Mononuclear cell (primary cell): Measurements from ENCODE around the gene STK38L. TPM values are rescaled to one million over a fixed set of nuclear protein-coding genes. Genes with fewer than 3 reads are reported as not detected.

Experiments
- H3K27me3 ChIP-seq: 2 replicates; pipeline ENCODE4 v1.6.0; 2011; ENCODE audit warnings: low read length, control low read depth; ENCODE audit not compliant: insufficient read depth
- H3K4me1 ChIP-seq: 2 replicates; pipeline ENCODE4 v1.5.1; 2011; ENCODE audit warnings: mild to moderate bottlenecking, low read length, control low read depth; ENCODE audit not compliant: insufficient read depth
- H3K4me3 ChIP-seq: 2 replicates; pipeline ENCODE4 v1.5.1; 2011; ENCODE audit warnings: mild to moderate bottlenecking, low read length, moderate library complexity
- H3K9me3 ChIP-seq: 2 replicates; pipeline ENCODE4 v1.5.1; 2011; ENCODE audit warnings: low read depth, mild to moderate bottlenecking, control low read depth, low read length
- total RNA-seq: library from RNA; depleted of rRNA; stranded (reverse); fragments of >200 nt; gene quantifications from one replicate; pipeline ENCODE4 v1.2.3, GENCODE V29; 2012

STK38L gene
- 23.9 TPM for total RNA-seq

DNA sequence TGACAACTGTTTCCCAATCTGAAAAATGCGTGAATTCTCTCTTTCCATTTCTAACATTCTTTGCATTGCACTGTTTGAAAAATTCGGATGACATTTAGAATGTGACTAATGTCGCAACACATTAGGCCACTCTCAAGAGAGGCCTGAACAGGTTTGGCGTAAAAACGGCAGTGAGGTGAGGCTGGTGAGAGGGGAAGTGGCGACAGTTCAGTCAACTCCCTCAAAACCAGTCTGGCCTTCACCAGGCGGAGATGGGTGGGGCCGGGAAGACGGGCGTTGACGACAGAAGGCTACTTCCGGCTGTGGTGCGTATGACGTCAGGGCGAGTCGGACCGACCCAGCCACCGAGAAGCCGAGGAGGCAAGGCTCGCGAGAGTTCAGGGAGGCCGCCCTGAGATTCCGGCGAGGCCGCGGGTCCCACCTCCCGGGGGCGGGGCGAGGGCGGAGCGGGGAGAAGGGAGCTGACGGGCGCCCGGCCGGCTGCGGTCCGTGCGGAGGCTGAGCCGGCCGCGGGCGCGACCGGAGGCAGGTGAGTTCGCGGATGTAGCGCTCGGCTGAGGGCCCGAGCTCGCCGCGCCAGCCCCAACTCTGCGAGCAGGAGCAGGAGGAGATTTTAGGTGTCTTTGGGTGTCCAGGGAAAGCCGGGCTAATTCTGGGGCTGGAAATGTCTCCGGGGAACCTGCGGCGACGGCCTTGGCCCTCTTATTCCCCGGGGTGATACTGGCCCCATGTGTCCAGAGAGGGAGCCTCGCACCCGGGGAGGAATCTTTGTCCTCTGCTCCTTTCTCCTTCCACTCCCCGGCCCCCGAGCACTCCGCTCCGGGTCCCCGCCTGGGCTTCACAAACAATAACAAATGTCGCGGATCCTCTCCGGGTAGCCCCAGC, at the start of gene STK38L:
Gene STK38L (plus strand): TSS at position 483 of the 885 bp plus-strand sequence. CDS start 53,435 bp downstream, outside the sequence.
- Histone ChIP-seq H3K27me3 (no peaks in the 10 kb centered on the region), H3K4me3 (peak within 1 kb of the TSS; percentile 93), H3K9me3 (no peaks in the 10 kb centered on the region), H3K4me1 (peaks cover 40% of the 10 kb centered on the region)

DNA sequence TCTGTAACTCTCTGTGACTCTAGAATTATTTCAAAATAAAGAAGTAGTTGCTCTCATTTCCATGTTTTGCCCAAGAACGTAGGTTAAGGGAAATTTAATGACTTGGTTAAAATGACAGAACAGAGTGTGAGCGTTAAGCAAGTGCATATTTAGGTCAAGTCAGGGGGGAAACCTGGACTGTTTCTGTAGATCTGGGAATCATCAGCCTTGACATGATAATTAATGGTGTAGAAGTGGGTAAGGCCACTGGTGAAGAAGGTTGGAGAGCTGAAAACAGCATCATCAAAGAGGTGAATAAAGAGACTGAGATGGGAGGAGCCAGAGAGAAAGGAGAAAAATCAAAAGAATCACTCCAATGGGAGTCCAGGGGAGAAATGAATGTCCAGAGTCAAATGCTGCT, 49.4 kb upstream of the STK38L start:
- Histone ChIP-seq H3K4me3 (no peak overlapping the region), H3K9me3 (no peaks in the 10 kb centered on the region), H3K27me3 (no peaks in the 10 kb centered on the region), H3K4me1 (no peaks in the 10 kb centered on the region)

DNA sequence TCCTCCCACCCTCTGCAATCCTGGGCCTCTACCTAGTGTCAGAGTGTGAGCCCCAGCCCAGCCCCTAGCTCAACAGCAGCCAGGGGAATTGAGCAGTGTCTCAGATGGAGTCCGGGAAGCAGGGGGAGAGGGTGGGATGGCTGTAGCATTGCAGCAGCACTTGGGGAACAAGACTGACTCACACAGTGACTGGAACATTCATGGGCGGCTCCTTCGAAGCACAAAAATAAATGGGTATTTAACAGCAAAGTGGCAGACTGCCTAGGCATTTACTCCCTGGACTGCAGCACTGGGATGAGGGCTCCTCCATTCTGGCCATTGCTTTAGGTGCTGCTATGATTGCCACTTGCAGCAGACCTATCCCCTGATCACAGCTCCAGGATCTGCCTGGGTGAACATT, 46.0 kb upstream of the STK38L start:
- Histone ChIP-seq H3K9me3 (no peaks in the 10 kb centered on the region), H3K4me3 (no peak overlapping the region), H3K27me3 (no peaks in the 10 kb centered on the region), H3K4me1 (no peaks in the 10 kb centered on the region)

DNA sequence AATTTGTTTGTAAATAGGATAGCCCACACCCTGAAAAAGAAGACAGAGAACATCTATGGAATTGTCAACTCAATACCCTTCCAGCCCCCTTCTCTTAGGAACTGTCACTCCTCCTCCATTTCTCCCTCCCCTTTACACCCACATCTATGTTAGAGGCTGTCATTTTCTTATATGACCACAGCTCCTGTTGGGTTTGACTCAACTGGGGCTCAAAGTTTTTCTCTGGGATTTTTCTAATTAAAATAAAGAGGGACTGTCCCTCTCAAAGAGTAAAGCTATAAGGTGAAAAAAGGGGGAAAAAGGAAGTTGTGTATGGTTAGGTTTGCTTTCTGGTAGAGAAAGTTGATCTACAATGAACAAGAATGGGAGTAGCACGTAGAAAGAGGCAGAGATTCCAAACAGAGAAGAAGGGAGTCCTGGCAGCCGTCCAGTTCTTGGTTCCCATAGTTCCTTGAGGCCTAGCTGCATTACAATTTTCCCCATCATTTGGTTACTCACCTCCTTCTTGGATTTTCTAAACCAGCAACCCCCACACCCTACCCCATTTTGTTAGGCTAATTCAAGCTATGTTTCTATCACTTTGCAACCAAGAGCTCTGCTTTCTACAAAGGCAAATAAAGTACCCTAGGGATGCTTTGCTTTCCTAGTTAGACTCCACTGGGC, 44.3 kb upstream of the STK38L start:
- no peaks in the 10 kb centered on the region for H3K9me3 ChIP-seq
- H3K4me1 ChIP-seq, result no peaks in the 10 kb centered on the region
- no peaks in the 10 kb centered on the region for H3K27me3 ChIP-seq
- no peak overlapping the region for H3K4me3 ChIP-seq

DNA sequence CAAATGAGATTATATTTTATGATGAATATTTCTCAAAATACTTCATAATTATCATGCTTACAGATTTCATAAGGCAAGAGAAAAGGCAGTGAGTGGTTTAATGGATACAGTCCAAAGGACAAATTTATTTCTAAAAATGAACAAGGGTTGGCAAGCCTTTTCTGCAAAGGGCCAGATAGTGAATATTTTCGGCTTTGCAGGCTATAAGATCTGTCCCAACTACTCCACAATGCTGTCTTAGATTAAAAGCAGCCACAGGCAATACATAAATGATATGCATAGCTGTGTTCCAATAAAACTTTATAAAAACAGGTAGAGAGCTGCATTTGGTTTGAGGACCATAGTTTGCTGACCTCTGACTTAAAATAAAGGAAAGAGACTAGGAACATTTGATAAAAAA, 42.9 kb upstream of the STK38L start:
- no peak overlapping the region for H3K4me3 ChIP-seq
- H3K9me3 ChIP-seq, result no peaks in the 10 kb centered on the region
- no peaks in the 10 kb centered on the region for H3K27me3 ChIP-seq
- H3K4me1 ChIP-seq, result no peaks in the 10 kb centered on the region

DNA sequence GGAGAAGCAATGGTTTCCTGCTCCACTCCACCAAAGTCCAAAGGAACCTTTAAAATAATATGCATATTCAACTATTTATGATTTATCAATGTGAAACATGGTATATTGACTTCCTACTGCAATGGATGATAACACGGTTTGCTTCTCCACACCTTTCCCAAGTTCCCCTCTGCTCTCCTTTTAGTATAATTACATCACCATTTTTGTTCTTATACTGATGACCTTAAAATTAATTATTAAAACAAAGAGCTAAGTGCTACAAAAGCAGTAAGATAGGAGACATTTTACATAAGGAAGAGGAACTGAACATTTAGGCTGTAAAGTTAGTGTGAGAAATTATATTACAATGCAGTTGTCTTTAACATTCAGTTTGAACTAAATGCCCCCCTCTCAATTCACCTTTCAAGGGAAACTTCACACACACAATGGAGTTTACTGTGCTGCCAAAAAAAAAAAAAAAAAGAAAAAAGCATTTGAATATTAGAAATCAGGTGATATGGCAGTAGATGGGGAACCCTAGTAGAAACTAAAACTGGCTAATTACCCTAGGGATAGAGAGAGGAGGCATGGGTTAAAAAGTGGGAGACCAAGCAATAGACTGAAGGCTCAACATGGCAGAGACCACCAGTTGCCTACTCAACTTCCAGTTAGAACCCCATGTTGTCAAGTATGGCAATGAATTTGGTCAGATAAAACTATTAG, 37.1 kb upstream of the STK38L start:
- no peaks in the 10 kb centered on the region for H3K27me3 ChIP-seq
- no peak overlapping the region for H3K4me3 ChIP-seq
- no peaks in the 10 kb centered on the region for H3K9me3 ChIP-seq
- H3K4me1 ChIP-seq, result no peaks in the 10 kb centered on the region

DNA sequence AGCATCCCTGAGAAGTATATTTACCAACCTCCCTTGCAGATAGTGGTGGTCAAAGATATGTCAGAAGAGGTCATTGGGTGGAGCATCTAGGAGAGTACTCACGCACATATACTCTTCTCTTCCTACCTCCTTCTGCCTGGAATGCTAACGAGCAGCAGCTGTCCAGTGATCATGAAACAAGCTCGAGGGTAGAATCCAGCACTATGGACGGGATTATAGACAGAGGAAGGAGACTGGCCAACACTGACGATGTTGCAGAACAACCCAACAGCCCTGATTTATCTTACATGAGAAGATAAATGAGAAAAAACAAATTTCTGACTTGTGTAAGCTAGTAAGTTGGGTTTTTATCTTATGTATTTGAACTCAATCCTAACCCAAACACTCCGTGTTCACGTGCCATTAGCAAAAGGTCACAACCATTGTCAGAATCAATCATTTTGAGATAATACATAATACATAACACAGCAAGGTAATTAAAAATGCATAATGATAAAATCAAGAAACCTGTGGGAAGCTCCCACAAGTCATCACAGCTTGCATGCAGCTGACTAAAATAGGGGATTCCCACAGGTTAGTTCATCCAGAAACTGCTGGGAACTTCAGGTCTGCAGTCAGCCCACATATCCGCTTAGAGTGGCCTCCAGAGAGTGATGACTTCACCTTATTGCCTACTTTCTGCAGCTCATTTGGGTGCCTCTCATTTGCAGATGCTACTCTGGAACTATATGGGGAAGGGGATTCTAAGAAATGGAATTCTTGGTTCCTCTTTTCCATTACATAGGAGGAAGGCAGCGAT, 36.3 kb upstream of the STK38L start:
- Histone ChIP-seq H3K4me3 (no peak overlapping the region), H3K4me1 (no peaks in the 10 kb centered on the region), H3K9me3 (no peaks in the 10 kb centered on the region), H3K27me3 (no peaks in the 10 kb centered on the region)

DNA sequence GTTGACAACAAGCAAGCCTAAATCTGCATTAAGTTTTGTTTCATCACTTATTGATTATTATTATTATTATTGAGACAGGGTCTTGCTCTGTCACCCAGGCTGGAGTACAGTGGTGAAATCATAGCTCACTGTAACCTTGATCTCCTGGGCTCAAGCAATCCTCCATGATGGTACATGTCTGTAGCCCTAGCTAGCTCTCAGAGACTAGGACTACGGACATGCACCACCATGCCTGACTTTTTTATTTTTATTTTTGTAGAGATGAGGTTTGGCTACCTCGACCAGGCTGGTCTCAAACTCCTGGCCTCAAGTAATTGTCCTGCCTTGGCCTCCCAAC, 35.7 kb upstream of the STK38L start:
- Histone ChIP-seq H3K27me3 (no peaks in the 10 kb centered on the region), H3K4me3 (no peak overlapping the region), H3K4me1 (no peaks in the 10 kb centered on the region), H3K9me3 (no peaks in the 10 kb centered on the region)

DNA sequence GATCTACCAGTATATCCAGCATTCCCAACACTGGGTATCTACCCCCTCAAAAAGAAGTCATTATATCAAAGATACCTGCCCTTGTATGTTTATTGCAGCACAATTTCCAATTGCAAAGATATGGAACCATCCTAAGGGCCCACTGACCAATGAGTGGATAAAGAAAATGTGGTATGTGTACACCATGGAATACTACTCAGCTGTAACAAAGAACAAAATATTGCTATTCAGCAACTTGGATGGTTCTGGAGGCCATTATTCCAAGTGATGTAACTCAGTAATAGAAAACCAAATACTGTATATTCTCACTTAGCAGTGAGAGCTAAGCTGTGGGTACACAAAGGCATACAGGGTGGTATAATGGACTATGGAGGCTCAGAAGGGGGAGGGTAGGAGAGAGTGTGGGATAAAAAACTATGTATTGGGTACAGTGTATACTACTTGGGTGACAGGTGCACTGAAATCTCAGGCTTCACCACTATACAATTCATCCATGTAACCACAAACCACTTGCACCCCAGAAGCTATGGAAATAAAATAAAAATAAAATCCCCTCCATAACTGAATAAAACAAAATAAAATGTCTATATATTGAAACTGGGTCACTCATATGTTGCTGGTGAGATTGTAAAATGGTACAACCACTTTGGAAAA, 34.7 kb upstream of the STK38L start:
- Histone ChIP-seq H3K9me3 (no peaks in the 10 kb centered on the region), H3K4me3 (no peak overlapping the region), H3K27me3 (no peaks in the 10 kb centered on the region), H3K4me1 (no peaks in the 10 kb centered on the region)

DNA sequence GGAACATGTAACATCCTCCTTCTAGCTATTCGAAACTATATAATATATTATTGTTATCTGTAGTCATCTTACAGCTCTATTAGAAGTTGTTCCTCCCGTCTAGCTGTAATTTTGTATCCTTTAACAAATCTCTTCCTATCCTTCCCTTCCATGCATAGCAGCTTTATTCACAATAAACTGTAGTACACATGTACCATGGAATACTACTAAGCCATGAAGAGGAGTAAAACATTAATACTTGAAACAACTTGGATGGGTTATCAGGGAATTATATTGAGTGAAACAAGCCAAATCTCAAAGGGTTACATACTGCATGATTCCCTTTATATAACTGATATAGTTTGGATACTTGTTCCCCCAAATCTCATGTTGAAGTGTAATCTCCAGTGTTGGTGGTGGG, 33.9 kb upstream of the STK38L start:
- Histone ChIP-seq H3K4me3 (no peak overlapping the region), H3K4me1 (no peaks in the 10 kb centered on the region), H3K27me3 (no peaks in the 10 kb centered on the region), H3K9me3 (no peaks in the 10 kb centered on the region)

DNA sequence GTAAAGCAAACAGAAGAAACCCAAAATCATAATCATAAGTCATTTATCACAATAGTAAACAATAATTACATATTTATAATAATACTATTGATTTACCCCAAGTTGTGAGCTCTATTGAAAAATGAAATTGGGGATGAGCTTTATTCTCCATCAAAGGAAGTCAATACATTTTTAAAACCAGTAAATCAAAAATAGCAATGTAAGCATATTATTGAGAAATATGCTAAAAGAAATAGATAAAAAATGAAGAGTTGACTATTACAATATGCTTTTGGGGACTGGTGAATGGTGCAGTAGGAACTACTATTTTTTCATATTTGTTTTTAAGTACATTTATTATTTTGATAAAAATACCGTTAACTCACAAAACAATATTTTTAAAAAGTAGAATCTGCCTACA, 31.2 kb upstream of the STK38L start:
- Histone ChIP-seq H3K4me3 (no peak overlapping the region), H3K4me1 (no peaks in the 10 kb centered on the region), H3K9me3 (no peaks in the 10 kb centered on the region), H3K27me3 (no peaks in the 10 kb centered on the region)

DNA sequence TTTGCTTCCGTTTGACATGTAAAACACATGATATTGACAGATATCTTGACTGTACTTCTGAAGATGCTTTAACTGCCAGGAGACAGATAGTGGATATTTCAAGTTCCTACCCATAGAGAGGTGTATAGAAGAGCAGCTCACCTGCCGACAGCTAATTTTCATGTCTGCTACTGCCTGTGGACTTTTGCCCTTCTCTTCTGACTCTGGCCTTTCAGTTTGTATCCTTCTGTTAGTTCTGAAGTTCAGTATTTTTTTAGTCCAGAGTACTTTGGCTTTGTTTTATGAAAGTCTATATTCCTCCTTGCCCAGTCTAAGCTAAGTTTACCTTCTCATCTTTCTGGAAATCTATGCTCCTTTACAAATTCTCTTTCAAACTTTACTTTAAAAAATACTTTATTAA, 30.8 kb upstream of the STK38L start:
- H3K4me1 ChIP-seq, result no peaks in the 10 kb centered on the region

DNA sequence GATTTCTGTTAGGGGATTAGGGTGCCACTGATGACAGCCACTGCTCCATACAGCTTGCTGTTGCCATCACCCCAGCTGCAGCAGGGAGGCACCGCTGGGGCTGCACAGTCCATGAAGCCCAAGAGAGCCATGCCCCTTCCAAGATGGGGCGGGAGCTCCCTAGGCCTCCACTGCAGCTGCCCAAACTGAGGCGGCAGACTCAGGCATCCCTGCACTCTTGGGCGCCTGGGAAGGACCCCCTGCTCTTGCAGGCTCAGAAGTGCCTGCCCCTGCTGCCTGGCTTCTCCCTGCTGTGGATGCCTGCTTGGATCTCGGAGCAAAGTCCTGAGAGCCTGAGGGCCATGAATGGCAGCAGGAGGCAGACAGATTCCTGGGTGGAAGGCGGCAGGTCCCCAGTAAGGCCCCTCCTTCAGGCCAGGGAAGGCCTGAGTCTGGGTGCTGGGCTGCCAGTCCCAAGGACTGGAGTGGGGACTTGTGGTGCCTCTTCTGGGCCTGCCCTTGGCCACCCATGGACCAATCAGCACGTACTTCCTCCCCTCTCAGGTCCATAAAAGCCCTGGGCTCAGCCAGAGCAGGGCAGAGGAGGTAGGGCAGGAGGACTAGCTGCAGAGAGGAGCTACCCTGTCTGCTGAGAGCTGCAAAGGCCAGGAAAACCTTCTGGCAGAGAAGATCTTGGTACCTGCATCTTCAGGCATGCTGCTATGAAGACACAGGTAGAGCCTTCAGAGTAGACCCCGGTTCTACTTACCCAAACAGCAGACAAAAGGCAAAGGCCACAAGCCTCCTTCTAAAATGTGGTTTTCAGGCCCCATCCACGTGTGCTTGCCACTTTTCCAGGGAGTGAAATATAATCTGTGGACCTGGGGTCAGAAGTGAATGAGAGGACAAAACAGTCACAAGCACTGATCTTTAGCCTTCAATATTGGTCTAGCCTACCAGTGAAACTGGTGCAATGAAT, 30.0 kb upstream of the STK38L start:
- H3K9me3 ChIP-seq, result no peaks in the 10 kb centered on the region
- no peaks in the 10 kb centered on the region for H3K27me3 ChIP-seq
- H3K4me1 ChIP-seq, result no peaks in the 10 kb centered on the region
- no peak overlapping the region for H3K4me3 ChIP-seq

More for the DNA sequence above, 30.8 kb upstream of the STK38L start:
- Histone ChIP-seq H3K27me3 (no peaks in the 10 kb centered on the region), H3K9me3 (no peaks in the 10 kb centered on the region), H3K4me3 (no peak overlapping the region)
